DOHH2 (cell line): ENCODE measurements around the gene MGST1.
"Not testable (repeated sequence)": the region's sequence is repeated elsewhere in the genome, so short reads cannot be mapped to it uniquely, and the experiment has no call there.

Experiments used
- H3F3A ChIP-seq: fragments of 200-600 bp; sonication (generic), shearing (Covaris generic); 2 replicates; pipeline ENCODE4 v1.6.0; 2016; ENCODE audit warnings: antibody characterized with exemption, mild to moderate bottlenecking; ENCODE audit not compliant: control insufficient read depth, insufficient read depth
- H3K27ac ChIP-seq: fragments of 200-600 bp; sonication (generic); 2 replicates; pipeline ENCODE4 v1.5.1; 2014; ENCODE audit warnings: low read depth, mild to moderate bottlenecking, low read length, moderate library complexity
- H3K27me3 ChIP-seq: fragments of 200-600 bp; sonication (generic); 2 replicates; pipeline ENCODE4 v1.6.1; 2014; ENCODE audit warnings: mild to moderate bottlenecking, low read length, mixed read lengths; ENCODE audit not compliant: control insufficient read depth
- H3K36me3 ChIP-seq: fragments of 200-600 bp; sonication (generic); 2 replicates; pipeline ENCODE4 v1.6.1; 2014; ENCODE audit warnings: mild to moderate bottlenecking, low read length, moderate library complexity, mixed read lengths; ENCODE audit not compliant: control insufficient read depth
- H3K4me1 ChIP-seq: fragments of 200-600 bp; sonication (generic); 2 replicates; pipeline ENCODE4 v1.6.1; 2014; ENCODE audit warnings: mild to moderate bottlenecking, low read length, mixed read lengths; ENCODE audit not compliant: control insufficient read depth
- H3K4me2 ChIP-seq: fragments of 200-600 bp; sonication (generic); 2 replicates; pipeline ENCODE4 v1.6.0; 2014; ENCODE audit warnings: mild to moderate bottlenecking, low read length, moderate library complexity
- H3K4me3 ChIP-seq: fragments of 200-600 bp; sonication (generic); 2 replicates; pipeline ENCODE4 v1.5.1; 2014; ENCODE audit warnings: mild to moderate bottlenecking, low read length, mixed read lengths
- H3K79me2 ChIP-seq: fragments of 200-600 bp; sonication (generic); 2 replicates; pipeline ENCODE4 v1.6.1; 2014; ENCODE audit warnings: mild to moderate bottlenecking, low read length, mixed read lengths; ENCODE audit not compliant: control insufficient read depth
- H3K9me2 ChIP-seq: fragments of 200-600 bp; sonication (generic); replicated peaks from 2 replicates; pipeline ENCODE4 v1.6.1; 2014; ENCODE audit warnings: mild to moderate bottlenecking, low read length, mixed read lengths; ENCODE audit not compliant: control insufficient read depth
- H3K9me3 ChIP-seq: fragments of 200-600 bp; sonication (generic); 2 replicates; pipeline ENCODE4 v1.6.1; 2014; ENCODE audit warnings: antibody characterized with exemption, low read length, mixed read lengths; ENCODE audit not compliant: control insufficient read depth, insufficient read depth
- H4K20me1 ChIP-seq: fragments of 200-600 bp; sonication (generic); 2 replicates; pipeline ENCODE4 v1.6.0; 2014; ENCODE audit warnings: low read depth, mild to moderate bottlenecking, antibody characterized with exemption, low read length, moderate library complexity; ENCODE audit not compliant: control insufficient read depth, insufficient read depth
- EZH2phosphoT487 ChIP-seq: fragments of 200-600 bp; sonication (generic); IDR thresholded peaks from 2 replicates; pipeline ENCODE4 v1.6.1; 2017; ENCODE audit warnings: borderline replicate concordance, mild to moderate bottlenecking, antibody characterized with exemption, low read length, moderate library complexity, mixed read lengths
- TF ChIP-seq, protein P1 (sequence below): fragments of 200-600 bp; sonication (generic); IDR thresholded peaks from one replicate; pipeline ENCODE4 v1.5.1; 2014; ENCODE audit warnings: antibody characterized with exemption, mild to moderate bottlenecking, low read depth, low read length; ENCODE audit not compliant: poor library complexity, severe bottlenecking

The MGST1 gene

DNA sequence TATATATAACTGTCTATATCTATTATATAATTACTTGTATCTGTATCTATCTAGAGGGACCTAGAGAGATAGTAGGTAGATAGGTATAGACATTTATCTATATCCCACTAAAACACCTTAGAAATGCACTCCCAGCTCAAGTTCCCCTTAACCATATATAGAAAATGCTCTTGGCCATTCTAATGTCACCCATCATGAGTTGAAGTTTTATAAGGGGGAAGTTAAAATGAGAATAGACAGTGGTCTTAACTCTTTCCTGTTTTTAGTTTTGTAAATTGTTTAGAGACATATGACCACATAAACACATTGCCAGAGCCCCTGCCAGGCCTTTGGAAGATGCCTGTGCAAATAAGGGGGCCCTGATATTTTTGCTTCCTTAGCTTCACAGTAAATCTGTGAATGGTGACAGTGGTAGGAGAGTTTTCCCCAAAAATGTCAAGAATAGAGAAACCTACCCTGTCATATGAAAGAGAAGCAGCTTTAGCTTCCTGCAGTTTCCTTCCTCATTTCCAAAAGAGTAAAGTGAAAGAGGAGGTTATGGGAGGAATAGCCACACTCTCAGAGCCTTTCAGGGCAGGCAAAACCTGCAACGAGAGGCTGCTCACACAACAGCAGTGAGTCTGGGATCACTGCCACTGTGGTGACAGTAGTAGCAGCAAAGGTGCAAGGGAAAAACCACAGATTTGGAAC, 45.5 kb downstream of the MGST1 start:
- Histone ChIP-seq H3K36me3 (no peaks in the 10 kb centered on the region), H3K79me2 (no peaks in the 10 kb centered on the region), H3F3A (no peaks in the 10 kb centered on the region), H3K27ac (no peak overlapping the region), H4K20me1 (no peaks in the 10 kb centered on the region), H3K4me3 (no peak overlapping the region), H3K4me2 (no peak overlapping the region), H3K9me3 (no peaks in the 10 kb centered on the region), H3K27me3 (no peaks in the 10 kb centered on the region), H3K4me1 (no peaks in the 10 kb centered on the region), H3K9me2 (no peaks in the 10 kb centered on the region)
- TF ChIP-seq EZH2phosphoT487: no peak
- TF ChIP-seq, protein P1, sequence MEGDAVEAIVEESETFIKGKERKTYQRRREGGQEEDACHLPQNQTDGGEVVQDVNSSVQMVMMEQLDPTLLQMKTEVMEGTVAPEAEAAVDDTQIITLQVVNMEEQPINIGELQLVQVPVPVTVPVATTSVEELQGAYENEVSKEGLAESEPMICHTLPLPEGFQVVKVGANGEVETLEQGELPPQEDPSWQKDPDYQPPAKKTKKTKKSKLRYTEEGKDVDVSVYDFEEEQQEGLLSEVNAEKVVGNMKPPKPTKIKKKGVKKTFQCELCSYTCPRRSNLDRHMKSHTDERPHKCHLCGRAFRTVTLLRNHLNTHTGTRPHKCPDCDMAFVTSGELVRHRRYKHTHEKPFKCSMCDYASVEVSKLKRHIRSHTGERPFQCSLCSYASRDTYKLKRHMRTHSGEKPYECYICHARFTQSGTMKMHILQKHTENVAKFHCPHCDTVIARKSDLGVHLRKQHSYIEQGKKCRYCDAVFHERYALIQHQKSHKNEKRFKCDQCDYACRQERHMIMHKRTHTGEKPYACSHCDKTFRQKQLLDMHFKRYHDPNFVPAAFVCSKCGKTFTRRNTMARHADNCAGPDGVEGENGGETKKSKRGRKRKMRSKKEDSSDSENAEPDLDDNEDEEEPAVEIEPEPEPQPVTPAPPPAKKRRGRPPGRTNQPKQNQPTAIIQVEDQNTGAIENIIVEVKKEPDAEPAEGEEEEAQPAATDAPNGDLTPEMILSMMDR: no peak

- no peak for TF ChIP-seq EZH2phosphoT487
- TF ChIP-seq, protein P1: no peak
- Histone ChIP-seq H3K4me3 (no peak overlapping the region), H3K79me2 (no peaks in the 10 kb centered on the region), H3F3A (no peaks in the 10 kb centered on the region), H3K9me2 (no peaks in the 10 kb centered on the region), H3K4me1 (no peaks in the 10 kb centered on the region), H3K27ac (no peak overlapping the region), H3K36me3 (no peaks in the 10 kb centered on the region), H3K4me2 (no peak overlapping the region), H4K20me1 (no peaks in the 10 kb centered on the region), H3K9me3 (no peaks in the 10 kb centered on the region), H3K27me3 (no peaks in the 10 kb centered on the region)
Measured at GRCh38 chr12:16399101-16399500, 51.7 kb downstream of the MGST1 start.

DNA sequence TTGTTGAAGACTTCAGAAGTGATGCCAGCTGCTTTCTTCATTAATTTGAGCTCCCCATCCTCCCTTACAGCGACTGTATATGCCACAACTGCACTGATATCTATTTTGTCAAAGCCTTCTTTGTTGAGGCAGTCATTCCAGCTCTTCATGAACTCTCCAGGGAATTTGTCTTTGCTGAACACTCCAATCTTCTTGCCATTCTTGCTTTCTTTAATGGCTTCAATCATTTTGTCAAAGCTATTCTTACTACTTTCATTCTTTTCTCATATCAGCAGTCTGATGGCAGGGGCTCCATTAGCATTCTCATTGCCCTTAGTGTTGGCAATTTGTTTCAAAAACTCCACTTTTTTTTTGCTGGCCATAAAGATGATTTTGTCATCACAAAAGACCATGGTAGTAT, 54.4 kb downstream of the MGST1 start:
- H3K27me3 ChIP-seq, H3K36me3 ChIP-seq, H3K9me3 ChIP-seq, H3K4me3 ChIP-seq, H3K4me1 ChIP-seq, H3K4me2 ChIP-seq, H3K9me2 ChIP-seq, H3K79me2 ChIP-seq, H4K20me1 ChIP-seq, H3F3A ChIP-seq, H3K27ac ChIP-seq: not testable (repeated sequence)

- Histone ChIP-seq H3K36me3 (no peaks in the 10 kb centered on the region), H4K20me1 (no peaks in the 10 kb centered on the region), H3K79me2 (no peaks in the 10 kb centered on the region), H3K4me3 (no peak overlapping the region), H3F3A (no peaks in the 10 kb centered on the region), H3K27me3 (no peaks in the 10 kb centered on the region), H3K9me3 (no peaks in the 10 kb centered on the region), H3K4me2 (no peak overlapping the region), H3K27ac (no peak overlapping the region), H3K4me1 (no peaks in the 10 kb centered on the region), H3K9me2 (no peaks in the 10 kb centered on the region)
- TF ChIP-seq EZH2phosphoT487: no peak
- TF ChIP-seq, protein P1: no peak
Measured at GRCh38 chr12:16407346-16407745, 59.9 kb downstream of the MGST1 start.
